Measurements from ENCODE around the gene SOS2.
"Not testable (repeated sequence)": the region's sequence is repeated elsewhere in the genome, so short reads cannot be mapped to it uniquely, and the experiment has no call there.

GRCh38 chr14:50167381-50167780 is 64.0 kb downstream of the SOS2 start:
- TF ChIP-seq POLR2A (IDR thresholded peaks at IDR 0.05; ENCODE audit: low read length); GATA1 (IDR thresholded peaks at IDR 0.05; ENCODE audit: low read depth, low read length): not testable (repeated sequence)

Measured in erythroblast (primary cell).